Stimulated activated CD4-positive, alpha-beta T cell treated with anti-CD3 and anti-CD28 coated beads, Interleukin-1b, Interleukin-23, amount 100 ng/mL, for 1 hour (primary cell): Measurements from ENCODE around the gene KRTAP5-5.
A peak's percentile ranks its signal among the peaks of the same experiment; 100 is the strongest.
"Not testable (repeated sequence)": the region's sequence is repeated elsewhere in the genome, so short reads cannot be mapped to it uniquely, and the experiment has no call there.

ENCODE experiments used
- DNase-seq, 2 donors: peaks; one replicate each; pipeline ENCODE4 v3.0.0-alpha.2; 2020; ENCODE audit warnings: low read depth in 2 of 2

KRTAP5-5 gene

DNA sequence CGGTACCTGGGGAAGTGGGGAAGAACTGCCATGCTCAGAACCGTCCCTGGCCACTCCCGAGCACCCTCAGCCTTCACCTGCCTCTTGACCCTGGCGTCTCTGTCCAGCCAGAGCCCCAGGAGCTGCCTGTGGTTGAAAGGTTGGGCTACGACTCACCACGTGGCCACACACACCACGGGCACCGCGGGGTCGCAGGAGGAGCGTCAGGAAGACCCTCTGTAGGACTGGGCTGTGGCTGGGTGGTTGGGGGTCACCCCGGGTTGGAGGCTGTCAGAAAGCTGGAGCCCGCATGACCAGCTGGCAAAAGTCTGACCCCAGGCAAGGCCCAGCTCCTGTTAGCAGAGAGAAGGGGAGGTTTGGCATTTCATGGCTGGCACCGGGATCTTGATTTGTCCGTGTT is 11.5 kb downstream of the KRTAP5-5 start:
- no peak for DNase-seq

DNA sequence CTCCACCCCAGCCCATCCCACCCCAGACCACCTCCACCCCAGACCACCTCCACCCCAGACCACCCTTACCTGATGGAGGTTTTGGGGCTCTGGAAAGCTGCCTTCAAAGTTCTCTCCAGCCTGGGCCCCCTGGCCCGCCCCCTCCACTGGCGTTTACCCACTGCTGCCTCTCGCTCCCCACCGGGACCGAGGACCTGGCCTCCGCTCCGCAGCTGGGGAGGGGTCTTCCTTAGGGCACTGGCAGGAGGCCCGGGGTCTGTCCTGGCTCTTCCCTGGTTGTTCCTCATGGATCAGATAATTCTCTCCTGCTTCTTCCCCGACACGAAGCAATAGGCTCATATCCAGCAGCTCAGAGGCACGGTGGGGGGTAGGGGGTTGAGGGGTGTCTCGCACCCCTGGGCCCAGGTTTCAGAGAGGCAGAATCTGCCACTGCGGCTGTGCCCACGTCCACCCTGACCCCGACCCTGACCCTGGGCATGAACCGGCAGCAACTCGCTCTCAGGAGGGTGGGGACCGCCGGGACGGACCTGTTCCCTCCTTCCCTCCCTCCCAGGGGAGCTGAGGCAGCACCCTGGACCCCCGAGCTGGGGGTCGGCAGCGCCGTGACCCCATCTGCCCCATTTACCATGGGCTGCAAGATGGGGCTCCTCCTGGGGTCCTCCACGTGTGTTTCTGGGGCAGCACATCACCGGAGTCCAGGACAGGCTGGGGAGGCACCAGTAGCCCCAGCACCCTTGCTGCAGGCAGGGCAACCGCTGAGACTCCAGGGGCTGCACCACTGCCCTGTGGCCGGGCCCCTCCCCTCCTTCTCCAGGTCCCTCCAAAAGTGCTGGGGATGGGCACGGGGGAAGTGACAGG is 12.9 kb downstream of the KRTAP5-5 start:
- DNase-seq: no peak

DNA sequence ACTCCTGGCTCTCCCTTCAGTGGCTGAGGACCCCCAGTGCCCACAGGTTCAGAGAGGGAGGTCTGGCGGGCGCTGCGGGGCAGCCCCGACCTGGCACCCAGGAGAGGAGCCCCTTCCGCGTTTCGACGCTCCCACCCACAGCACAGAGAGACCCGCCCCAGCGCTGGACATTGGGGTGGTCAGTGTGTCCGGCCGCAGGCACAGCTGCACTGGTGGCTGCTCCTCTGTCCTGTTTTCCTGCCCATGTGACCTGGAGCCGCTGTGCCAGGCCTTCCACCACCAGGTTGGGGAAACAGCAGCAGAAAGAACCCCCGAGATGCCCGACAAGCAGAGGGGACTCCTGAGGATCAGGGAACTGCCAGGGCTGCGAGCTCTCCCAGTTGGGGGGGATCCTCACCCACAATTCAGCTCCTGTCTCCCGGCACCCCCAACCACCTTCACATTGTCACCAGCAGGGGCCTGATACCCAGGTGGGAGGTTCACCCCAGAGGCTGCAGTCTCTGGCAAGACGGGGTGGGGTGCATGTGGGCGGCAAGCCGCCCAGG is 13.6 kb downstream of the KRTAP5-5 start:
- DNase-seq: no peak

DNA sequence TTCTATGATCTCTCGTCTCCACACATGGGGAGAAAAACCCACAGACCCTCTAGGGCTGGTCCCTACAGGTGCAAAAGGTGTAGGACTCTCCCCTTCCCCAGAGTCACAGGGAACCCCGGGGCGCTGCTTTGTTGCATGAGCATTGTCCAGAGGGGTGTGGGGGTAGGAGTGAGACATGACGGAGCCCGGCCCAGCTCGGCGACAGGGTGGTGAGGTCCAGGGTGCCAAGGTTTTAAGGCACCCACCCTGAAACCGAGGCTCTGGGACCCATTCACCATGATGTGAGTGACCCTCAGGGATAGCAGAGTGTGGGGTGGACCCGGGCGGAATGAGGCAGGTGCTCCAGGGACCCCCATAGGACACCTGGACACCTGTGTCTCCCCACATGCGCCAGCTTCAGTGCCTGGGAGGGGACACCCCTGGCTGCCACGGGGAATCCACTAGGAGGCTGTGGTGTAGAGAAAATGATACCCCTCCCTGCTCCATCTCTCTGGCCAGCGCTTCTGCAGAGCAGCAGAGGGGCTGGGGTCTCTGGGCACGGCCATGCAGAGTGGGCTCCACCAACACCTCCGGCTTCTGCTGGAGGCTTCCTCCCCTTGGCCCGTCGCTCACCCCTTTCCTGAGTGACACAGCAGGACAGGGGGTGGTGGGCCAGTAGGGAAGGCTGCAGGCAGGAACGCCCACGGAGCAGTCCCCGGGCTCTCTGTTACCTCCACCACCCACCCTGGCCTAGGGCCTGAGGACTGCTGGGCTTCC is 15.2 kb downstream of the KRTAP5-5 start:
- no peak for DNase-seq

DNA sequence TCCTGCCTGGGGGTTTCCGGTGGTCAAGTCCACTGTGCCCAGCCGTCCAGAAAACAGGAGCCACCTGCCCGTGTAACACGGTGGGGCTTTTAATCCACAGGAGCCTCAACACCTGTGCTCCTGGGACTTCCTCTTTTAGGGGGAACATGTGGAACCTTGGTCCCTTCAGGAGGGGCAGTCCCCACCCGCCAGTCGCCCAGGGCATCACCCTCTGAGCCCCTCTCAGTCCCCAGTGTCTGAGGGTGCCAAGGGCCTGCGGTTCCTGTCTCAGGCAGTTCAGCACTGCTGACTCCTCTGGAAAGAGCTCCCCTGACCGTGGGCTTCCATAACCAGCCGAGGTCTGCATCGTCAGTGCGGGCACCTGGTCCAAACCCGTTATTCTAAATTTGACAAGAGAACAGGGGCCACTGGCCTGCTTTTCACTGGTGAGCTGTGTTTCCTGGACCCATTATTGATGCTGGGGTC is 15.8 kb downstream of the KRTAP5-5 start:
- DNase-seq: no peak

DNA sequence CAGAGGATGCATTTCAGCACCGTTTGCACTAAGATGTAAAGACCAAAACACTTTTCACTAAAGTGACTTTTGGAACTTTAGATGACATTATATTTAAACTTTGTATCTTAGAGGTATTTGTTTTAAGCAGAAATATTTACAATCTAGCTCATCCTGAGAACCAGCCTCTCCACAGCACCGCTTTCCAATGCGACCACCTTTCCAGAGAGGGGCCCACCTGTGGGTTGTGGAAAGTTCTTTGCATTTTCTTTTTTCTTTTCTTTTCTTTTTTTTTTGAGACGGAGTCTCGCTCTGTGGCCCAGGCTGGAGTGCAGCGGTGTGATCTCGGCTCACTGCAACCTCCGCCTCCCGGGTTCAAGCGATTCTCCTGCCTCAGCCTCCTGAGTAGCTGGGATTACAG is 17.0 kb downstream of the KRTAP5-5 start:
- not testable (repeated sequence) for DNase-seq

DNA sequence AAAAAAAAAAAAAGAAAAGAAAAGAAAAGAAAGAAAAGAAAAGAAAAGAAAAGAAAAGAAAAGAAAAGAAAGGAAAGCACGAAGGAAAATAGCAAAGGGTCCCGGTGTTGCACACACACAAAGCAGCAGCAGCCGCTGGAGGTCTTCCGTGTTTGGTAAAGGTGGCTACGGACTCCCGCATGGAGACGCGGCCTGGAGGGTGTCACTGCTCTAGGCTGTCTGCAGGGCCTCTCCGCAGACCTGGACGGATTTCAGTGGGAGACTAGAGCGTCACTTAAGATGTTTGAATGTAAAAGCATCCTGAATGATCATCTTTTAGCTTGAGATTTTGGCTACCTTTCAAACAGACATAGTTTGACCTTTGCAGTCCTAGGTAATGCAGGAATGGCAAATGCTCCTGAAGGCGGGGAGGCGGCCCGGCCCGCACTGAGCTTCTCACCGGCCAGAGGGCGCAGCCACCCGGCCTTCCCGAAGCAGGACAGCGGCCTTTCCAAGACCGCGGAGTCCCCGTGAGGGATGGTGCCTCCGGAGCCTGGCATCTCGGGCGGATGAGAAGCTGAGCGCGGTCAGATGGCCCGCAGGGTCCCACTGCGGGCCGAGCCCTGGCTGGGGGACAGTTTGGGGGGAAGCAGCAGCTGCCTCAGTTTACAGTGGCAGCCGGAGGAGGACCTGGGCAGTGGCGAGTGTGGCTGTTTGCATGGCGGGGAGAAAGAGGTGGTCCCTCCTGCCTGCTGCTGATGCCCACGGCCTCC is 18.5 kb downstream of the KRTAP5-5 start:
- no peak for DNase-seq

DNA sequence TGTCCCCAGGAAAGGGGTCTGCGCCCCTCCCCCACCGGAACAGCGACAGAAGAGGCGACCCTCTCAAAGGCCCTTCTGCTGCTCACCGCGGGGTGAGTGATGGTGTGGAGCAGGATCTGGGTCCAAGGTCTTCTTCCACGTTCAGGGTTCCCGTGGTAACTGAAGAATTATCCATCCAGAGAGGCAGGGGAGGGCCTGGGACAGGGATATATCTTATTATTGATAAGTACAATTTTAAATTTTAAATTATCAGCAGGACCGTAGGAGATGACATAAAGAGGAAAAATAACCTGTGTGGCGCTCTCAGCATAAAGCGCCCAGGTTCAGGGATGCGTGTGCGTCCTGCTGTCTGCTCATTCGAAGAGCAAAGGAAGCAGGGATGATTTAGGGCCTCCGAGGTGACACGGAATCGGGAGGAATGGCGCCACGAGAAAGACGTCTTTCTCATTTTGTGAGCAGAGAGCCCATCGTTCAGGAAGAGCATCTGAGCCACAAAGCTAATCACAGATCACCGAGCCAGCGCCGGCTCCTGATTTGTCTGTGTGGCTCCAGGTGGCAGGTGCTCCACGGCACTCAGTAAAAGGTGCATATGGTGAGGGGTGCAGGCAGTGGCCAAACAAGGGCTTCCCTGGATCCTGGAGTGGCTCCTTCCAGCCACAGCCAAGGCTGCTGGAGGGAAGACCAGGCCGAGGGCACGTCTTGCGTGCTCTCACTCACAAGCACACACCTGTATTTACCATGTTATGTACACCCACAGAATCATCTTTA is 19.3 kb downstream of the KRTAP5-5 start:
- no peak for DNase-seq

DNA sequence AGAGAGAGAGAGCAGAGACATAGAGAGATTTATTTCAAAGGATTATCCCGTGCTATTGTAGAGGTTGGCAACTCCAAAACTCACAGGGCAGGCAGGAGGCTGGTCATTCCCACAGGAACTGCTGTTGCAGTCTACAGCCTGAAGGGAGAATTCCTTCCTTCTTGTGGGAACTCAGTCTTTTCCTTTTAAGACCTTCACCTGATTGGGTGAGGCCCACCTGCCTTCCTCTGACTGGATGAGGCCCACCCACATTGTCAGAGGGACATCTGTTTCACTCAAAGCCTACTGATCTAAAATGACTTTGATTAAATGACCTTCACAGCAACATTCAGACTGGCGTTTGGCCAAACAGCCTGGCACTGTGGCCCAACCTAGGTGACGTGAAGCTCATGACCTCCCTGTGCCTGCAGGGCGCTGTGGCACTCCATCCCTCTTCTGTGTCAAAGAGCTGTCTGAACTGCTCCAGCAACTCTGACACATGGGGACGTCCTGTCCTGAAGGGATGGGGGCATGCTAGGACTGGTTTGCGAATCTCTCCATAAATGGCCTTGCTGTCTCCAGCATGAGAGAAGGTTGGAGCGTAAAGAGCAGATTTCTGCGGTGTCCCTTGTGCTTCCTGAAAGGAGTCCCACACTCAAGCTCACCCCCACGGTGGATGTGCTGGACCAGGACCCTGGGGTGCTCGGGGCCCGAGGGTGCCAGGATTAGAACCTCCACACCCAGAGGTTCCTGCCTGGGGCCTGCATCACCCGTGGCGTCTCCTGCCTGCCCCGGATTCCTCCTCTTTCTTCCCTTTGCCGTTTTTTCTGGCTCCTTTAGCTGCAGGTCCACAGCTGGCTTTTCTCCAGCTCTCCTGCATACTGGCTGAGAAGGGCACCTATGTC is 20.7 kb downstream of the KRTAP5-5 start:
- no peak for DNase-seq

DNA sequence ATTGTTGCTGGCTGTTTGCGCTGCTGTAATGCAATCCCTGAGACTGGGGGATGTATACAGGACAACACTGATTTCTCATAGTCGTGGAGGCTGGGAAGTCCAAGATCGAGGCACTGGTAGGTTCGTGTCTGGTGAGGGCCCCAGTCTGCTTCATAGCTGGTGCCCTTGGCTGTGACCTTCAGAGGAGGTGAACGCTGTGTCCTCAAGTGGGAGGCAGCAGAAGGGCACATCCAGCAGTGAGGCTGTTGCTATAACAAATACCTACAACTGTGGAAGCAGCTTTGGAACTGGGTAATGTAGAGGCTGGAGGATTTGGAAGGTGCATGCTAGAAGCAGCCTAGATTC is 21.3 kb downstream of the KRTAP5-5 start:
- no peak for DNase-seq

DNA sequence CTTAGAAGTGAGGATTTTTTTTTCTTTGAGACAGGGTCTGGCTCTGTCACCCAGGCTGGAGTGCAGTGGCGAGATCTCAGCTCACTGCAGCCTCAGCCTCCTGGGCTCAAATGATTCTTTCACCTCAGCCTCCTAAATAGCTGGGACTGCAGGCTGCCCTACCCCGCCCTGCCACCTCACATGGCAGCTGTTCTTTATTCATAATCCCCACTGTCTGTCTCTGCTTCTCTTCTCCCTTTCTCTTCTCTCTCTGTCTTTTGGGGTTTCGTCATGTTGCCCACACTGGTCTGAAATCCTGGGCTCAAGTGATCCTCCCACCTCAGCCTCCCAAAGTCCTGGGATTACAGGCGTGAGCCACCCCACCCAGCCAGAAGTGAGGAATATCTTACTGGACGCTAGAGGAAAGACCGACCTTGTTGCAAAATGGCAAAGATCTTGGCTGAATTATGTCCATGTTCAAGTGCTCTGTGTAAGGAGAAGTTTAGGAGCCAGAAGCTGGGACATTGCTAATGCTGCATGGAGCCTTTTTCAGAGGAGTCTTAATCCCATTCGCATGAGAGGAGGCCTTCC is 21.9 kb downstream of the KRTAP5-5 start:
- no peak for DNase-seq

DNA sequence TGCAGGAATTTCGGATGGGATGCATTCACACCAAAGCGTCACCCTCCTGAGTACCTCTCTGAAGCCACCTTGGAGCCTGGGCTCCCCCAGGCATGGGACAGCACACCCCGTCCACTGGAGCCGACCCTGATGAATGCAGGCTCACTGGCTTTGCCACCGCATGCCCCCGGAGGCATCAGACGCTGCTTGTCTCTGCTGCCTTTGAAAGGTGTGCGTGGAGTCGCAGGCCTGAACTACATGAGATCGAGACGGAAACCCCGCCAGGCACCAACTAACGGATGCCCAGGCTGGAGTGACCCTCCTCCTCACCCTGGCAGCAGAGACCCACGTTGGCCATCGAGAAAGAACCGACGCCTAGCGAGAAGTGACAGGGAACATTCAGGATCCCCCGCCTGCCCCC is 22.5 kb downstream of the KRTAP5-5 start:
- no peak for DNase-seq

DNA sequence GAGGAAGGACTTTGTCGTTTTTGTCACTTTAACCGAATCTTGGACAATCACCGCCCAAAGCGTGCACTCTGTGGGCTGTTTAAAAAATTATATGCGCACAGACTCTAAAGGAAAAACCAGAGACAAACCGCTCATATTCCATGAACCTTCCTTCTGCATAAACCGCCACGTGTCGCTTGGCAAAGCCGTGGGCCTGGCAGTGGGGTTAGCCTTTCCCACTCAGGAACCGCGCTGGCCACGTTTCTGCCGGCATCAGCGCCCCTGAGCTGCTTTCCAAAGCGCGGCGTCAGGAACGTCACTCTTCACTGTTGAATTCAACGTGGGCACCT is 22.8 kb downstream of the KRTAP5-5 start:
- no peak for DNase-seq

DNA sequence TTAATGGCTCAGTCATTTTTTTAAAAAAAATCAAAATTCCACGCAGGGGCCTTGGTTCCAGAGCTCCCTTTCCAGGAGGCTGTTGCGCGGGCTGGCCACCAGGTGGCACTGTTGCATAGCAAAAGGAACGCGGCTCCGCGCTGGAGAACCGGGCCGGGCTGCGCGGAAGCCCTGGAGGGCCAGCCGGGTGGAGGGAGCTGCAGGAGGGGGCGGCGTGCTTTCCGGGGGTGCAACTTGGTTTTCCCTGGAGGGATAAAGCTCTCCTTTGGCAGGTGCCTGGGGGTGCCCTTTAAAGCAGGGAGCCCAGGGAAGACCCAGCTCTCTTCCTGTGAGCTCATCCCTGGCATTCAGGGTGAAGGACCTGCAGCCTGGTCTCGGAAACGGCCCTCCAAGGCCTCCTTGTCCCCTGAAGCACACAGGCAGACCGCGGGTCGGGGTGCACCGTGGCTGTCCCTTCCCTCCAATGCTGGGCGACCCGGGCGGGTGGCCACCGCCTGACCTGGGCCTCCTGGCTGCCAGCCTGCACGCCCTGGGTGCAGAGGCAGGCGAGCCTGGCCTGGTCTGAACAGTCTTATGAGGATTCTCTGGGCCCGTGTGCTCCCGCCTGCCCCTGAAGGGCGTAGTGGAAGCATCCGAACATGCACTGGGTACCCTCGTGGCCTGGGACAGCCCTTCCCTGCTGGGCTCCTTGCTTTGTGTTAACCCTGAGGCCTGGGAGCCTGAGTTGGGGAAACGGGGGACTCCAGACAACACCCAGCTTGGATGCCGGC is 23.4 kb downstream of the KRTAP5-5 start:
- DNase-seq: peak; percentile 44 to 65

DNA sequence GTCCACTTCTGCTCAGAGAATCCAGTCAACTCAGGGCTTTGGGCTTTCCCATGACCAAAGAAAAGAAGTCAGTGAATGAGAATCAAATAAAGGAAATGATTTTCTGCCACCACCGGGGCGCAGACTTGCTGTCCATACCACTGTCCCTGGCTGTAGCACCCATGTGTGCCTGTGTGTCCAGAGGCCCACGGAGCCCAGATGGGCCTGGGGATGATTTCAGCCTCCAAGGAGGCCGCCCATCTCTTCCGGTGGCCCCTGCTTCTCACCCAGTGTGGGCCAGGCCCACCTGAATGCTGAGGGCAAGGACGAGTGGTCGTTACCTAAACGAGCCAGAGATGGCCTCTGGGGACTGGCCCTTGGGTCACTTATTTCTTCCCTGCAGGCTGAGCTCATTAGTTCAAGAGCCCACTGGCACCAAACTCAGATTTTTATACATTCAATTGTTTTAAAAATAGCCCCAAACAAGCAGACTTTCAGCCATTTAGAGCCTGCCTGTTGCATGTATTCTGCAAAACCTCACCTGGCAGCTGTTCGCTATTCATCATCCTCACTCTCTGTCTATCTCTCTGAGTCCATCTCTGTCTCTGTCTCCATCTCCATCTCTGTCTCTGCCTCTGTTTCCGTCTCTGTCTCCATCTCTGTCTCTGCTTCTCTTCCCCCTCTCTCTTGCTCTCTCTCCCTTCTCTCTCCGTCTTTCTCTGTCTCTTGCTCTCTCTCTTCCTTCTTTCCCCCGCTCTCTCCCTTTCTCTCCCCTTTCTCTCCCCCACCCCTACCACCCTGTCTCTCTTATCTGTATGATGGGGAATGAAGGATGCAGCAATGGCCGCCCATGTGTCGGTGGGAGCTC is 24.2 kb downstream of the KRTAP5-5 start:
- DNase-seq: no peak

DNA sequence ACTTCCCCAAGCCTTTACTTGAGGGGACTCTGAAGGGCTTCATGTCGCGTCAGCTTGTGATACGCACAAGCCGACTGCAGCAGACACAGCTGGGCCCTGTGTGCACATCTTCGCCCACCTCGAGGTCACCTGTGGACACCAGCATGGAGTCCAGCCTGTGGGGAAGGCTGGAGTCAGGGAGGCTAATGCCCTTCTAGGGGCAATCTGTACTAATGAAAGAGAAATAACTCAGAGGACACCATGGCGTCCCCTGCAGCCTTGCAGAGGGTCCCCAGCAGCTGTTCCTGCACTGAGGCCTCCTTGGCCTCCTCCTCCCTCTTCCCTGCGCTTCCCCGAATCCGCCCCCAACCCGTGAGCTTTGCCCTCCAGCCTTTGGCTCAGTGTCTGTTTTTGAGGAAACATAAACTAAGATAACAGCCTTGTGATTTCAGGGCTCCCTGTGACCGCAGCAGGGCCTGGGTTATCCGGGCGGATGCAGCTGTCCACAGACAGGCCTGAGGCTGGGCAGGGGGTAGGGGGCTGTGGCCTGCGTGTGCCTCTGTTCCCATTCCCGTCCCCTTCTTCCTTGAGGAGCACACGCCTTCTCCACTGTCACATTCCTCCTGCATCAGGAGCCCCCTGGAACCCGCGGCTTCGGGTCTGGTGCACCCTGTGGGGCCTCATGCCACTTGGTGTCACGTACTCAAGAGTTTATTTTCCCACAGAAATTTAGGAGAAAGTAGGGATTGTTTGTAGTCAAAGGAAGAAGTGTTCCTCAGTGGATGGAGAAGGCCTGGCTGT is 25.0 kb downstream of the KRTAP5-5 start:
- no peak for DNase-seq

DNA sequence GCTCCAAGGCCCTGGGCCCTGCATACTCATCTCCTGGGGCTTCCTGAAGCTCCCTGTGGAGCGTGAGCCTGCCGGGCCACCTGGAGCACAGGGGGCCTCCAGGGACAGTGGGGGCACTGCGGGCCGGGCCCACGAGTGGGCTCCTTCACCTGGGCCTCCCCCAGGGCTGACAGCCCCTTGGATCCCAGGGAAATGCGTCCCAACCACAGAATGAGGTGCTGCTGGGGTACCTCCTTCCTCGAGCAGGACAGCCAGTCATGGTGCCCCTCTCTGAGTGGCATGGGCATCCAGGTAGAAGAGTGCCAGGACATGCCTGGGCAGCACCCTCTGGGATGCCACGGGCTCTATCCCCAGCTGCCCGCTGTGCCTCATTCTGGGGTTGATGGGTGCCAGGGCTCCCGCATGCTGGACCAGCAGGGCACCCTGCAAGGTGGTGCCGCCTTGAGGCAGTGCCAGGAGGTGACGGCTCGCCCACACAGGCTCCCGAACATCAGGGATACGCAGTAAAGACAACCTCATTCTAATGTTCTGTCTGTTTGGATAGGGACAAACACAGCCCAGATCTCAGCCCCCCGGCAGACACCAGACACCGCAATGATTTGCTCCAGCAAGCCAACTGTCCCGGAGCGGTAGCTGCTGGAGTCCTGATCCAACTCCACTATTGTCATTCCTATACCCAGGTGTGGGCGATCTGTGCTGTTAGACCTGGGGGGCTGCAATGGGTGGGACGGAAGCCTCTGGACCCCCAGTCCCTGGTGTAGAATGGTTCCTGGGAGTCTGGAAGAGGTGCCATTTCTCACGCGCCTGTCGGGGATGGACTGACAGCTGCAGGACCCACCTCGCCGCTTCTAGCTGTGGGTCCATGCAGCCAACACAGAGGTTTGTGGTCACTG is 25.8 kb downstream of the KRTAP5-5 start:
- no peak for DNase-seq
